ENCODE data around the gene DKK3. TPM values are rescaled to one million over a fixed set of nuclear protein-coding genes. Genes with fewer than 3 reads are reported as not detected.

The DKK3 gene
- total RNA-seq, 2 donors from 2014 or later = 732 to 847 TPM

- peak overlapping the region in 1 of 2 donors; percentile 84 for H3K27ac ChIP-seq
- ATAC-seq (ENCODE audit: insufficient number of reproducible peaks, low FRiP score, low read depth) (no peak), DNase-seq (ENCODE audit: low spot score) (no peak)
- no peaks in the 10 kb centered on the region for H3K9me3 ChIP-seq
- TF ChIP-seq, protein P1, sequence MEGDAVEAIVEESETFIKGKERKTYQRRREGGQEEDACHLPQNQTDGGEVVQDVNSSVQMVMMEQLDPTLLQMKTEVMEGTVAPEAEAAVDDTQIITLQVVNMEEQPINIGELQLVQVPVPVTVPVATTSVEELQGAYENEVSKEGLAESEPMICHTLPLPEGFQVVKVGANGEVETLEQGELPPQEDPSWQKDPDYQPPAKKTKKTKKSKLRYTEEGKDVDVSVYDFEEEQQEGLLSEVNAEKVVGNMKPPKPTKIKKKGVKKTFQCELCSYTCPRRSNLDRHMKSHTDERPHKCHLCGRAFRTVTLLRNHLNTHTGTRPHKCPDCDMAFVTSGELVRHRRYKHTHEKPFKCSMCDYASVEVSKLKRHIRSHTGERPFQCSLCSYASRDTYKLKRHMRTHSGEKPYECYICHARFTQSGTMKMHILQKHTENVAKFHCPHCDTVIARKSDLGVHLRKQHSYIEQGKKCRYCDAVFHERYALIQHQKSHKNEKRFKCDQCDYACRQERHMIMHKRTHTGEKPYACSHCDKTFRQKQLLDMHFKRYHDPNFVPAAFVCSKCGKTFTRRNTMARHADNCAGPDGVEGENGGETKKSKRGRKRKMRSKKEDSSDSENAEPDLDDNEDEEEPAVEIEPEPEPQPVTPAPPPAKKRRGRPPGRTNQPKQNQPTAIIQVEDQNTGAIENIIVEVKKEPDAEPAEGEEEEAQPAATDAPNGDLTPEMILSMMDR (IDR thresholded peaks at IDR 0.05) = no peak
- peaks cover 29 to 49% of the 10 kb centered on the region in 2 donors for H3K4me1 ChIP-seq (ENCODE audit: control insufficient read depth in 1 of 2, low read depth in 2 of 2)
- H3K27me3 ChIP-seq (replicated peaks; ENCODE audit: insufficient read depth) = no peaks in the 10 kb centered on the region
- no peak overlapping the region for H3K4me3 ChIP-seq
- no peaks in the 10 kb centered on the region for H3K36me3 ChIP-seq
Observed at GRCh38 chr11:12016246-12016645, 7.8 kb upstream of the DKK3 start.

DNA sequence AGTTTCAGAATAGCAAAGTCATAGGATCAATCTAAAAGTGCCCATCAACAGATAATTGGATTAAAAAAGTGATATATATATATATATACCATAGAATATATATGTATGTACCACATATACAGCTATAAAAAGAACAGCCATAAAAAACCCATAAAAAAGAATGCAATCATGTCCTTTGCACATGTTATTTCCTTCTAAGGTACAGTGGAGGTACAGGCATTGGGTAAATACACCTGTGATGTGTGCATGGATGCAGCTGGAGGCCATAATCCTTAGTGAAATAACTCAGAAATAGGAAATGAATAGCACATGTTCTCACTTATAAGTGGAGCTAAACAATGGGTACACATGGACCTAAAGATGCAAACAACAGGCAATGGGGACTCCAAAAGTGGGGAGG is 7.1 kb upstream of the DKK3 start:
- DNase-seq (ENCODE audit: low spot score) (no peak), ATAC-seq (ENCODE audit: insufficient number of reproducible peaks, low FRiP score, low read depth) (no peak)
- Histone ChIP-seq H3K9me3 (no peaks in the 10 kb centered on the region), H3K27ac (no peak overlapping the region), H3K4me3 (no peak overlapping the region), H3K27me3 (replicated peaks; ENCODE audit: insufficient read depth) (no peaks in the 10 kb centered on the region), H3K36me3 (no peaks in the 10 kb centered on the region), H3K4me1 (ENCODE audit: control insufficient read depth in 1 of 2, low read depth in 2 of 2) (peaks cover 29 to 42% of the 10 kb centered on the region in 2 donors)
- TF ChIP-seq, protein P1 (IDR thresholded peaks at IDR 0.05) = no peak

DNA sequence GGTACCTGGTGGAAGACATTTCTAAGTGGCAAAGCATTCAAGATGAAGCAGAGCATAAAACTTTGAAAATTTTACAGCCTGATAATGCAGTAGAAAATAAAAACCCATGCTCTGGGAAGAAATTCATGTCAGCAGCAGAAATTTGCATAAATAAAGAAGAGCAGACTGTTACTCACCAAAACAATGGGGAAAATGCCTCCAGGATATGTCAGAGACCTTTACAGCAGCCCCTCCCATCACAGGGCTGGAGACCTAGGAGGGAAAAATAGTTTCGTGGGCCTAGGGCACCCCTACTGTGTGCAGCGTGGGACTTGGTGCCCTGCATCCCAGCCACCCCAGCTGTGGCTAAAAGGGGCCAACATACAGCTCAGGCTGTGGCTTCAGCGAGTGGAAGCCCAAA is 5.4 kb upstream of the DKK3 start:
- ATAC-seq (ENCODE audit: insufficient number of reproducible peaks, low FRiP score, low read depth) = no peak
- TF ChIP-seq, protein P1 (IDR thresholded peaks at IDR 0.05) = no peak

DNA sequence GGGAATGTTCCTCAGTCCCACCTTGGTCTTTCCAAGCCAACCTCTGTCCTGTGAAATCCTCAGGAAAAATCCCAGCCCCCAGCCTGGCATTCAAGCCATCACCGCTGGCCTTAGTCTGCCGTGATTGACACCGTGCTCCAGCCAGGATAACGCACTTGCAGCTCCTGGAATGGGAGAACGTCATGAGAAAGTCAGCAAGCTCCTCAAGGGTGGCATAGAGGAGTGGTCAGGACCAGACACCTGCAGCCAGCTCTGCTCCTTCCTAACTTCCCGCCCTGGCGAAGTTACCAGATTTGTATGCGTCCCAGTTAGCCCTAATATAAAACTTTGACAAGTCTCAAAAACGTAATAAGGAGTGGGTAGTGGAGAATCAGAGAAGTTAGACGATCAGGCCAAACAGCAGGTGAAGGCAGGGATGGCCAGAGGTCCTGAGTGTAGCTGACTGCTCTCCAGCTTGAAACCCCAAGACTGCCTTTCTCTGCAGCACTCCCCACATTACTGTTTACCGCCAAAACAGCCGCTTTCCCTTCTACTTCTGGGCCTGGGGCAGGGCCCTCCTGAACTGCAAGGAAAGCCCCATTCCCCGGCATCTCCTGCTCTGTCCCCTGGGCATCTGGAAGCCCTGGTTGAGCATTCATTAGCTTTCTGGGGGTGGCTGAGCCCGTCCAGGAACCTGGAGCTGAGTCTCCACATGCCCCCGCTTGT is 1.3 kb upstream of the DKK3 start:
- H3K9me3 ChIP-seq = no peaks in the 10 kb centered on the region
- peaks cover 8 to 38% of the 10 kb centered on the region in 2 donors for H3K4me1 ChIP-seq (ENCODE audit: control insufficient read depth in 1 of 2, low read depth in 2 of 2)
- H3K4me3 ChIP-seq = peak overlapping the region; percentile 73
- ATAC-seq (ENCODE audit: insufficient number of reproducible peaks, low FRiP score, low read depth) (no peak), DNase-seq (ENCODE audit: low spot score) (no peak)
- H3K36me3 ChIP-seq = no peaks in the 10 kb centered on the region
- H3K27me3 ChIP-seq (replicated peaks; ENCODE audit: insufficient read depth) = no peaks in the 10 kb centered on the region
- TF ChIP-seq, protein P1 (IDR thresholded peaks at IDR 0.05) = no peak
- H3K27ac ChIP-seq = peak overlapping the region; percentile 54 to 73

More for the DNA sequence above, 5.4 kb upstream of the DKK3 start:
- Histone ChIP-seq H3K27ac (no peak overlapping the region), H3K27me3 (replicated peaks; ENCODE audit: insufficient read depth) (no peaks in the 10 kb centered on the region), H3K4me3 (no peak overlapping the region), H3K9me3 (no peaks in the 10 kb centered on the region), H3K4me1 (ENCODE audit: control insufficient read depth in 1 of 2, low read depth in 2 of 2) (peaks cover 19 to 33% of the 10 kb centered on the region in 2 donors), H3K36me3 (no peaks in the 10 kb centered on the region)
- no peak for DNase-seq (ENCODE audit: low spot score)

GRCh38 chr11:12008790-12009616 is 577 bp upstream of the DKK3 start:
- Histone ChIP-seq H3K27me3 (replicated peaks; ENCODE audit: insufficient read depth) (no peaks in the 10 kb centered on the region), H3K27ac (peak overlapping the region; percentile 86), H3K9me3 (no peaks in the 10 kb centered on the region), H3K4me1 (ENCODE audit: control insufficient read depth in 1 of 2, low read depth in 2 of 2) (peaks cover 8 to 46% of the 10 kb centered on the region in 2 donors), H3K36me3 (no peaks in the 10 kb centered on the region), H3K4me3 (peak overlapping the region; percentile 73)
- TF ChIP-seq, protein P1 (IDR thresholded peaks at IDR 0.05) = no peak
- ATAC-seq (ENCODE audit: insufficient number of reproducible peaks, low FRiP score, low read depth) (no peak), DNase-seq (ENCODE audit: low spot score) (no peak)

Data from thoracic aorta (tissue), 2 donors.